SK-MEL-5 (cell line): ENCODE results near the gene MESP1. TPM values are rescaled to one million over a fixed set of nuclear protein-coding genes. Genes with fewer than 3 reads are reported as not detected.

Source experiments
- small RNA-seq, 2 experiments: library from RNA; depleted of rRNA; stranded (forward); fragments of <200 nt; gene quantifications; one replicate each; pipeline ENCODE3, GENCODE V24; 2014
- total RNA-seq: library from RNA; depleted of rRNA; stranded (reverse); fragments of >200 nt; shearing (Covaris generic); gene quantifications from 2 replicates; pipeline ENCODE4 v1.2.3, GENCODE V29; 2014; rRNA removed

MESP1 gene
- total RNA-seq, 1 experiment from 2014 or later, result 0.74 TPM

Small RNA genes within 50 kb of the gene (small RNA-seq; reads per million reads assigned to genes)
- 0.02 to 0.10 reads per million in 2 experiments for gene RNU6-132P

Other genes with a start within 250 kb of the MESP1 start
- 3.2 and 3.7 TPM in 2 replicates for gene TICRR, start 175.8 kb downstream of the MESP1 start, total RNA-seq
- 2.1 and 2.3 TPM in 2 replicates for gene KIF7, start 95.8 kb downstream of the MESP1 start, total RNA-seq
- not detected in 2 replicates for gene PLIN1, start 71.9 kb downstream of the MESP1 start, total RNA-seq
- 11.9 and 12.3 TPM in 2 replicates for gene PEX11A, start 60.5 kb downstream of the MESP1 start, total RNA-seq
- gene WDR93, start 60.4 kb downstream of the MESP1 start, total RNA-seq, result 0.19 TPM in 1 of 2 replicates, not detected in the other
- gene MESP2, start 25.1 kb upstream of the MESP1 start, total RNA-seq, result 0.13 and 0.27 TPM in 2 replicates
- gene ANPEP, start 63.6 kb upstream of the MESP1 start, total RNA-seq, result not detected in 2 replicates
- gene AP3S2, start 142.7 kb upstream of the MESP1 start, total RNA-seq, result 32.3 and 35.1 TPM in 2 replicates
- gene ARPIN, start 161.7 kb upstream of the MESP1 start, total RNA-seq, result 3.9 and 4.4 TPM in 2 replicates